H1 (cell line): ENCODE results near the gene FXYD3. TPM values are rescaled to one million over a fixed set of nuclear protein-coding genes. Genes with fewer than 3 reads are reported as not detected.

Source experiments
- CTCF ChIA-PET: fragments of 300-600 bp; sonication (Branson Sonifier 250); formaldehyde crosslinking; loops from one replicate; lab custom pipeline; 2021; ENCODE audit not compliant: partially characterized antibody; lab: Charles Lee
- POLR2A ChIA-PET: fragments of 300-600 bp; sonication (Branson Sonifier 250); formaldehyde crosslinking; loops from one replicate; lab custom pipeline; 2021; ENCODE audit warnings: inconsistent platforms; ENCODE audit not compliant: partially characterized antibody; lab: Charles Lee
- DNase-seq, 2 experiments: peaks; one replicate each; pipeline versions ENCODE4 v3.0.0 to v3.0.0-alpha.2; 2010 to 2022; ENCODE audit warnings: low spot score in 2 of 2, low read depth in 1 of 2, mixed read lengths in 1 of 2
- FAIRE-seq: peaks from 2 replicates; lab custom pipeline; 2011; peaks lifted over from hg19 to GRCh38; lab: Jason Lieb, UNC
- H2AFZ ChIP-seq: 2 replicates; pipeline ENCODE4 v1.8.1; 2012; ENCODE audit warnings: low read length, inconsistent platforms
- H2AK5ac ChIP-seq: 2 replicates; pipeline ENCODE4 v1.6.1; 2013; ENCODE audit warnings: low read depth, low read length
- H2BK120ac ChIP-seq: replicated peaks from 2 replicates; pipeline ENCODE3; 2013; ENCODE audit warnings: low read depth, low read length, inconsistent platforms
- H2BK12ac ChIP-seq: 2 replicates; pipeline ENCODE4 v1.6.1; 2013; ENCODE audit warnings: low read depth, low read length
- H2BK15ac ChIP-seq: 2 replicates; pipeline ENCODE4 v1.6.1; 2013; ENCODE audit warnings: low read length
- H2BK20ac ChIP-seq: 2 replicates; pipeline ENCODE4 v1.6.1; 2013; ENCODE audit warnings: low read length
- H2BK5ac ChIP-seq: 2 replicates; pipeline ENCODE4 v1.6.1; 2013; ENCODE audit warnings: low read depth, low read length
- H3K14ac ChIP-seq: 2 replicates; pipeline ENCODE4 v1.6.1; 2013; ENCODE audit warnings: inconsistent platforms; ENCODE audit not compliant: insufficient read length
- H3K18ac ChIP-seq: 2 replicates; pipeline ENCODE4 v1.6.1; 2013; ENCODE audit warnings: low read length; ENCODE audit errors: extremely low read depth
- H3K23ac ChIP-seq: 2 replicates; pipeline ENCODE4 v1.6.1; 2013; ENCODE audit warnings: inconsistent platforms; ENCODE audit not compliant: insufficient read length
- H3K23me2 ChIP-seq: 2 replicates; pipeline ENCODE4 v1.6.1; 2013; ENCODE audit warnings: low read depth, low read length
- H3K27ac ChIP-seq: 2 replicates; pipeline ENCODE4 v1.6.1; 2011; ENCODE audit warnings: low read depth, low read length, inconsistent platforms
- H3K27me3 ChIP-seq, 4 experiments: replicated peaks in 1 of 4; 1 replicate in 1 of 4; 2 replicates in 3 of 4; pipeline versions ENCODE4 v1.6.1 to v1.8.1; 2011 to 2013; ENCODE audit warnings: low read length in 3 of 4, mild to moderate bottlenecking in 3 of 4, inconsistent platforms in 2 of 4, mixed read lengths in 2 of 4, moderate library complexity in 1 of 4; ENCODE audit not compliant: control insufficient read depth in 3 of 4, insufficient read depth in 3 of 4; ENCODE audit errors: extremely low read depth in 1 of 4
- H3K36me3 ChIP-seq, 4 experiments: 2 replicates each; pipeline versions ENCODE4 v1.6.1 to v1.8.1; 2011 to 2013; ENCODE audit warnings: mild to moderate bottlenecking in 4 of 4, low read length in 3 of 4, moderate library complexity in 2 of 4, control low read depth in 1 of 4, inconsistent platforms in 1 of 4; ENCODE audit not compliant: insufficient read depth in 4 of 4, control insufficient read depth in 2 of 4
- H3K4ac ChIP-seq: replicated peaks from 2 replicates; pipeline ENCODE3; 2013; ENCODE audit warnings: low read length, low read depth, mixed read lengths, inconsistent platforms; ENCODE audit not compliant: insufficient read length
- H3K4me1 ChIP-seq, 4 experiments: replicated peaks in 1 of 4; 1 replicate in 1 of 4; 2 replicates in 3 of 4; pipeline versions ENCODE4 v1.6.1 to v1.8.1; 2011 to 2013; ENCODE audit warnings: low read length in 3 of 4, inconsistent platforms in 2 of 4, mixed read lengths in 1 of 4; ENCODE audit not compliant: insufficient read depth in 4 of 4, control insufficient read depth in 3 of 4
- H3K4me2 ChIP-seq, 2 experiments: 2 replicates each; pipeline versions ENCODE4 v1.6.1 to v1.8.1; 2011 to 2013; ENCODE audit warnings: low read depth in 2 of 2, low read length in 2 of 2, control low read depth in 1 of 2, inconsistent platforms in 1 of 2, mild to moderate bottlenecking in 1 of 2; ENCODE audit not compliant: insufficient read depth in 1 of 2
- H3K4me3 ChIP-seq, 4 experiments: fragments of 200-600, 300-600 bp in 1 of 4; sonication (generic), shearing (Covaris generic), sonication (Bioruptor Twin) in 1 of 4; 2 replicates each; pipeline versions ENCODE4 v1.5.1 to v1.8.1; 2011 to 2016; ENCODE audit warnings: low read length in 4 of 4, low read depth in 3 of 4, control low read depth in 2 of 4, inconsistent platforms in 2 of 4, mild to moderate bottlenecking in 2 of 4, mixed read lengths in 1 of 4, moderate library complexity in 1 of 4; ENCODE audit not compliant: insufficient read depth in 2 of 4; ENCODE audit errors: extremely low read depth in 1 of 4
- H3K56ac ChIP-seq: replicated peaks from 2 replicates; pipeline ENCODE3; 2013; ENCODE audit warnings: low read depth, mild to moderate bottlenecking, mixed read lengths, low read length, inconsistent platforms; ENCODE audit not compliant: insufficient read length
- H3K79me1 ChIP-seq: 2 replicates; pipeline ENCODE4 v1.6.1; 2013; ENCODE audit warnings: low read depth, low read length, control low read depth
- H3K79me2 ChIP-seq, 2 experiments: 2 replicates each; pipeline versions ENCODE4 v1.6.1 to v1.8.1; 2012 to 2013; ENCODE audit warnings: low read length in 2 of 2, mild to moderate bottlenecking in 2 of 2, inconsistent platforms in 1 of 2; ENCODE audit not compliant: insufficient read depth in 2 of 2, control insufficient read depth in 1 of 2
- H3K9ac ChIP-seq, 4 experiments: replicated peaks in 1 of 4; 1 replicate in 1 of 4; 2 replicates in 3 of 4; pipeline versions ENCODE4 v1.6.1 to v1.8.1; 2011 to 2013; ENCODE audit warnings: low read depth in 3 of 4, low read length in 3 of 4, control low read depth in 2 of 4, mild to moderate bottlenecking in 2 of 4, moderate library complexity in 2 of 4, inconsistent platforms in 1 of 4; ENCODE audit errors: extremely low read depth in 1 of 4
- H3K9me3 ChIP-seq, 2 experiments: 2 replicates each; pipeline versions ENCODE4 v1.6.1 to v1.8.1; 2012 to 2013; ENCODE audit warnings: mild to moderate bottlenecking in 2 of 2, moderate library complexity in 2 of 2, control low read depth in 1 of 2, inconsistent platforms in 1 of 2, low read depth in 1 of 2, low read length in 1 of 2, mixed read lengths in 1 of 2; ENCODE audit not compliant: insufficient read depth in 2 of 2
- H4K20me1 ChIP-seq, 2 experiments: replicated peaks in 1 of 2; 2 replicates each; pipeline versions ENCODE3 to v1.8.1; 2011 to 2013; ENCODE audit warnings: inconsistent platforms in 2 of 2, low read length in 2 of 2, mild to moderate bottlenecking in 1 of 2; ENCODE audit not compliant: insufficient read depth in 2 of 2, control insufficient read depth in 1 of 2
- H4K5ac ChIP-seq: 2 replicates; pipeline ENCODE4 v1.6.1; 2013; ENCODE audit warnings: low read length, low read depth, mixed read lengths, inconsistent platforms; ENCODE audit not compliant: insufficient read length
- H4K8ac ChIP-seq: 2 replicates; pipeline ENCODE4 v1.8.0; 2013; ENCODE audit warnings: mild to moderate bottlenecking, moderate library complexity, low read length, inconsistent platforms; ENCODE audit not compliant: insufficient read depth; ENCODE audit errors: extremely low read depth
- H4K91ac ChIP-seq: replicated peaks from 2 replicates; pipeline ENCODE3; 2013; ENCODE audit warnings: low read length, mixed read lengths, inconsistent platforms; ENCODE audit not compliant: insufficient read length
- BRCA1 ChIP-seq: IDR thresholded peaks from 2 replicates; pipeline ENCODE4 v1.6.1; 2012; ENCODE audit warnings: low read depth, low read length, improper control_type of control experiment
- CEBPB ChIP-seq: IDR thresholded peaks from 2 replicates; pipeline ENCODE4 v1.6.1; 2012; ENCODE audit warnings: low read depth, low read length
- GABPA ChIP-seq: IDR thresholded peaks from 2 replicates; pipeline ENCODE4 v1.6.1; 2011; ENCODE audit warnings: mild to moderate bottlenecking, low read length, moderate library complexity, borderline replicate concordance; ENCODE audit not compliant: insufficient read depth
- HDAC6 ChIP-seq: IDR thresholded peaks from one replicate; pipeline ENCODE4 v1.7.1; 2012; ENCODE audit warnings: low read depth, mild to moderate bottlenecking, inconsistent platforms, low read length, moderate library complexity
- JUND ChIP-seq: IDR thresholded peaks from 2 replicates; pipeline ENCODE4 v1.6.1; 2011; ENCODE audit warnings: mild to moderate bottlenecking, improper control_type of control experiment, low read length
- KDM1A ChIP-seq: fragments of 200-600, 300-600 bp; sonication (generic); IDR thresholded peaks from 2 replicates; pipeline ENCODE4 v1.7.1; 2016; ENCODE audit warnings: mild to moderate bottlenecking, low read length, borderline replicate concordance
- RXRA ChIP-seq: IDR thresholded peaks from 2 replicates; pipeline ENCODE4 v1.6.1; 2011; ENCODE audit warnings: low read depth, mild to moderate bottlenecking, low read length, moderate library complexity; ENCODE audit not compliant: insufficient read depth
- SIN3A ChIP-seq, 2 experiments: IDR thresholded peaks in 1 of 2; conservative IDR thresholded peaks in 1 of 2; 2 replicates each; pipeline ENCODE4 v1.6.1; 2011 to 2012; ENCODE audit warnings: low read length in 2 of 2, improper control_type of control experiment in 1 of 2, low read depth in 1 of 2, mild to moderate bottlenecking in 1 of 2
- SP2 ChIP-seq: IDR thresholded peaks from 2 replicates; pipeline ENCODE4 v1.6.1; 2012; ENCODE audit warnings: mild to moderate bottlenecking, low read length, inconsistent platforms
- TBP ChIP-seq: IDR thresholded peaks from 2 replicates; pipeline ENCODE4 v1.6.1; 2011; ENCODE audit warnings: low read depth, low read length, improper control_type of control experiment
- WGBS, 2 experiments: shearing (Covaris generic) in 1 of 2; methylation state at CpG; one replicate each; pipeline versions ENCODE4 v1.1.6 to v1.1.7; 2013 to 2015; ENCODE audit warnings: low lambda C conversion rate in 2 of 2, mixed read lengths in 2 of 2, inconsistent platforms in 1 of 2, low coverage in 1 of 2, missing lambda C conversion rate in 1 of 2; ENCODE audit not compliant: insufficient replicate concordance in 2 of 2, insufficient coverage in 1 of 2, insufficient read length in 1 of 2; ENCODE audit errors: extremely low coverage in 1 of 2, missing lambda C conversion rate in 1 of 2; 5-methylcytosine and 5-hydroxymethylcytosine counted together
- polyA plus RNA-seq, 7 experiments: library from polyadenylated mRNA; depleted of rRNA in 3 of 7; stranded (reverse) in 5 of 7; unstranded in 2 of 7; fragments of >200 nt in 5 of 7; fragments of 200-250 nt in 2 of 7; gene quantifications; 1 replicate in 5 of 7; 2 replicates in 1 of 7; 4 replicates in 1 of 7; pipeline versions ENCODE4 v1.2.1 to v1.2.3, GENCODE V29; 2011 to 2013; ENCODE audit warnings: missing spikeins in 2 of 7, mixed read lengths in 2 of 7
- total RNA-seq: library from RNA; stranded (reverse); fragmentation: NEBNext Ultra II Directional; extraction: Animal tissue kit (Norgen Biotek cat#: 25700); gene quantifications from 2 replicates; pipeline ENCODE4 v1.2.1, GENCODE V29; 2021
- TF ChIP-seq, protein P1 (sequence below): IDR thresholded peaks from 2 replicates; pipeline ENCODE4 v1.6.1; 2012; ENCODE audit warnings: low read length, inconsistent platforms

Gene FXYD3
- total and polyA plus RNA-seq, 2 of the 8 experiments (the other 6 are each of a cell fraction or from before 2014, with no cell fraction given), result 0.33 TPM; not detected in 1

DNA sequence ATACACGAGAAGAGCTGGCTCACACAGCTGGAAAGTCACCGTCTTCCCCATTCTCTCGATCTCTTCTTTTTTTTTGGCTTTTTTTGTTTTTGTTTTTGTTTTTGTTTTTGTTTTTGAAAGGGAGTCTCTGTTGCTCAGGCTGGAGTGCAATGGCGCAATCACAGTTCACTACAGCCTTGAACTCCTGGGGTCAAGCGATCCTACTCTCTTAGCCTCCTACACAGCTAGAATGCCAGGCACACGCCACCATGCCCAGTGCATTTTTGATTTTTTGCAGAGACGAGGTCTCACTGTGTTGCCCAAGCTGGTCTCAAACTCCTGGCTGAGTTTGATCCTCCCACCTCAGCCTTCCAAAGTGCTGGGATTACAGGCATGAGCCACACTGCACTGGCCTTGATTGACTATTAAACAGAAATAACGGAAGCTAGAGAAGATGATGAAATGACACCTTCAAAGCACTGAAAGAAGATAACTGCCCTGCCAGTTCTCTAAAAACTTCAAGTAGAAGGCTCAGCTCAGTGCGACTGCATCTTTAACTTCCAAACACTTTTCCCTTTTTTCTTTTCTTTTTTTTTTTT lies 4.0 kb downstream of the FXYD3 start:
- Histone ChIP-seq H4K20me1 (no peaks in the 10 kb centered on the region), H2BK12ac (peak overlapping the region; percentile 90; the same call in 1 of the 2 replicates), H3K23ac (no peak overlapping the region), H2BK120ac (no peak overlapping the region), H3K23me2 (no peaks in the 10 kb centered on the region), H2BK15ac (0 out of 2 replicates have a peak overlapping the region, but pooled peaks have one; percentile 81), H3K4ac (no peak overlapping the region), H2AFZ (no peak overlapping the region), H3K18ac (no peak overlapping the region), H3K27ac (no peak overlapping the region), H3K79me2 (no peaks in the 10 kb centered on the region), H2BK20ac (0 out of 2 replicates have a peak overlapping the region, but pooled peaks have one; percentile 32), H3K4me1 (peaks cover 3 to 26% (median 17%) of the 10 kb centered on the region in 4 experiments), H3K27me3 (peaks cover 0 to 2% (median 0%) of the 10 kb centered on the region in 4 experiments; a peak in 2 of 7 replicates), H2AK5ac (no peak overlapping the region), H3K4me2 (no peak overlapping the region), H4K5ac (no peak overlapping the region), H3K9me3 (no peaks in the 10 kb centered on the region), H3K9ac (no peak overlapping the region), H3K36me3 (no peaks in the 10 kb centered on the region), H3K56ac (no peak overlapping the region), H4K91ac (no peak overlapping the region), H4K8ac (no peak overlapping the region), H3K14ac (no peak overlapping the region), H3K79me1 (no peaks in the 10 kb centered on the region), H3K4me3 (no peak overlapping the region), H2BK5ac (no peak overlapping the region)
- CTCF ChIA-PET, result interaction anchor here (1.1 to 6.9 kb wide), 7 partner anchors 18 to 156 kb away, joined by 3 to 154 read pairs (median 4); partner anchors contain the start of genes FXYD1, FXYD7 and LGI4
- no peak for FAIRE-seq
- POLR2A ChIA-PET, result interaction anchor here (0.6 to 2.6 kb wide), 5 partner anchors 8 to 52 kb away, joined by 3 to 9 read pairs (median 5); partner anchors contain the start of gene LGI4
- 85% methylated on average over 9 of the region's 9 CpGs; no CpG with 5 or more reads in 1 of the 2 experiments for WGBS, 2 experiments
- DNase-seq, result no peak
- no peak for TF ChIP-seq SP2
- no peak for TF ChIP-seq SIN3A (conservative IDR thresholded peaks at IDR 0.05 in 1 of 2, IDR thresholded peaks at IDR 0.05 in 1 of 2; ENCODE audit: low read depth in 1 of 2, low read length in 2 of 2)
- TF ChIP-seq HDAC6, result no peak
- TF ChIP-seq RXRA, result no peak
- TF ChIP-seq TBP, result no peak
- TF ChIP-seq BRCA1, result no peak
- TF ChIP-seq JUND, result no peak
- TF ChIP-seq, protein P1, sequence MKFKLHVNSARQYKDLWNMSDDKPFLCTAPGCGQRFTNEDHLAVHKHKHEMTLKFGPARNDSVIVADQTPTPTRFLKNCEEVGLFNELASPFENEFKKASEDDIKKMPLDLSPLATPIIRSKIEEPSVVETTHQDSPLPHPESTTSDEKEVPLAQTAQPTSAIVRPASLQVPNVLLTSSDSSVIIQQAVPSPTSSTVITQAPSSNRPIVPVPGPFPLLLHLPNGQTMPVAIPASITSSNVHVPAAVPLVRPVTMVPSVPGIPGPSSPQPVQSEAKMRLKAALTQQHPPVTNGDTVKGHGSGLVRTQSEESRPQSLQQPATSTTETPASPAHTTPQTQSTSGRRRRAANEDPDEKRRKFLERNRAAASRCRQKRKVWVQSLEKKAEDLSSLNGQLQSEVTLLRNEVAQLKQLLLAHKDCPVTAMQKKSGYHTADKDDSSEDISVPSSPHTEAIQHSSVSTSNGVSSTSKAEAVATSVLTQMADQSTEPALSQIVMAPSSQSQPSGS, result no peak
- no peak for TF ChIP-seq KDM1A
- TF ChIP-seq CEBPB, result no peak
- no peak for TF ChIP-seq GABPA
